ENCODE results near the gene EI24.

- no peak for TF ChIP-seq EZH2 (IDR thresholded peaks at IDR 0.05; ENCODE audit: borderline replicate concordance, insufficient read depth, low read depth, low read length, poor library complexity, severe bottlenecking)
- no peak for TF ChIP-seq CTCF (IDR thresholded peaks at IDR 0.05)
These were observed 24.0 kb downstream of the EI24 start for GRCh38 chr11:125593114-125593820.
